Measurements from ENCODE around the gene SF3B3.
A peak's percentile ranks its signal among the peaks of the same experiment; 100 is the strongest.

The SF3B3 gene

DNA sequence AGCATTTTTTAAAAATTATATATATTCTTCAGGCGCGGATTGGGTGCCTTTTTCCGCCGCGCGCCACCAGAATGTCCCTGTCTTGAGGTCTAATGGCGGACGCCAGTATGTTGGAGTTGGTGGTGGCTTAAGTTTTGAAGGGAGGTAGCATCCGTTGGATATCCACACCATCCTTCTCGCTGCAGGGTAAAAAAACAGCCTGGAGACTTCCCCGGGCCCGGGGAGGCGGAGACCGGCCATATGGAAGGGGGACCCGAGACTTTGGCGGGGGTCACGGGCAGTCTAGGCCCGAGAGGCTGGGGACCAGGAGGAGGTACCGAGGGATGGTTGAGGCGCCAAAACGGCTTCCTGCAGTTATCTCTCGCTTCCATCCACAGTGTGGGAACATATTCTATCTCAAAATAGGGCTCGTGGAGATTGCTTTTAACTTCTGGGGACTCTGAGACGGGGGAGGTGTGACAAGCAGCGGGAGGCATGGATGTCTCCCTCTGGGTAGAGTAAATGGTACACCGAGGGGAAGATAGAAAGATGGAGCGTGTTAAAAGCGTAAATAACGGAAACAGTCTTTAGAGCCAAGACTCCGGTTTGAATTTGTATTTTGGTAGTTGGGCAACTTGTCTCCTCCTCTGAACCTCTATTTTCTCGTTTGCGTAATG lies at the start of gene SF3B3:
TSS of gene SF3B3 (plus strand) at position 74 of the 656 bp plus-strand sequence. CDS start 2,841 bp downstream, outside the sequence.
- DNase-seq (ENCODE audit: low read depth): peak; percentile 35

DNA sequence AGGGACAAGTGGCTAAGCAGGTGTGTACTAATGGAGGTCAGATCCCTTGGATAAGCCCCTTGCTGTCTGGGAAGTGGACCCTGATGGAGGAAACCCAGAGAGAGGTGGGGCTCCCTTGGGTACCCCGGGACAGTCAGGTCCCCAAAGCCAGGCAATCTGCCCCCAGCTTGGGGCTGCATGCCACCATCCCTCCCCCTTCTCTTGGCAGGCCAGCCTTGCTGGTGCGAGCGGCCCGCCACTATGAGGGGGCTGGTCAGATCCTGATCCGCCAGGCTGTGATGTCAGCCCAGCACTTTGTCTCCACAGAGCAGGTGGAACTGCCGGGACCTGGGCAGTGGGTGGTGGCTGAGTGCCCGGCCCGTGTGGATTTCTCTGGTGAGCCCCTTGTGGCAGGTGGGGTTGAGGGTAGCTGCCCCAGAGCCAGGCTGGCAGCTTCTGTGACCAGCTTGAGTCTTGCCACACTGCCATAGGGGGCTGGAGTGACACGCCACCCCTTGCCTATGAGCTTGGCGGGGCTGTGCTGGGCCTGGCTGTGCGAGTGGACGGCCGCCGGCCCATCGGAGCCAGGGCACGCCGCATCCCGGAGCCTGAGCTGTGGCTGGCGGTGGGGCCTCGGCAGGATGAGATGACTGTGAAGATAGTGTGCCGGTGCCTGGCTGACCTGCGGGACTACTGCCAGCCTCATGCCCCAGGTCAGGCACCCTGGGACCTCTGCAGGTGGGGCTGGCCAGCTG lies 49.1 kb upstream of the SF3B3 start:
- no peak for DNase-seq (ENCODE audit: low read depth)

DNA sequence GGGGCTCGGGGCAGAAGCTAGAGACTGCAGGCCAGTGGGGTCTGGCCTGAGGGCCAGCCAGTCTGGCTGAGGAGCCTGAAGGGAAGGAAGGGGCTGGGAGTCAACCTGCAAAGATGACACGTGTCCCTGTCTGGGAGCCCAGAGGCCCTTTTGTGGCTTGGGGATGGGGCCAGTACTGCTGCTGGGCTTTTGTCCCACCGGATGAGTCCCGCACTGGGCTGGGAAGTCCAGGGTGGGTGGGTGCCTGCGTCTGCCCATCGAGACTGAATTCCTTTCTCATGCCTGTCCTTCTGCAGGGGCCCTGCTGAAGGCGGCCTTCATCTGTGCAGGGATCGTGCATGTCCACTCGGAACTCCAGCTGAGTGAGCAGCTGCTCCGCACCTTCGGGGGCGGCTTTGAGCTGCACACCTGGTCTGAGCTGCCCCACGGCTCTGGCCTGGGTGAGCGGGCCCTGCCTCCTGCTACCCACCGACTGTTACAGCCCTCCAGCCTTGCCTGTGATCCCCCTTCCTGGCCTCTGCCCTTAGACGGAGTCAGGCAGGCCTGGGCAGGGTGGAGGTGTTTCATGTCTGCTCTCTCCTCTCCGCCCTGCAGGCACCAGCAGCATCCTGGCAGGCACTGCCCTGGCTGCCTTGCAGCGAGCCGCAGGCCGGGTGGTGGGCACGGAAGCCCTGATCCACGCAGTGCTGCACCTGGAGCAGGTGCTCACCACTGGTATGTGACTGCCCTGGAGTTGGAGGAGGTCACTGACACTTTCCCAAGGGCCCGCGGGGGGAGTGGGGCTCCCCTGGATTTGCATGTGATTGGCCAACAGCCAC lies 48.4 kb upstream of the SF3B3 start:
- no peak for DNase-seq (ENCODE audit: low read depth)

DNA sequence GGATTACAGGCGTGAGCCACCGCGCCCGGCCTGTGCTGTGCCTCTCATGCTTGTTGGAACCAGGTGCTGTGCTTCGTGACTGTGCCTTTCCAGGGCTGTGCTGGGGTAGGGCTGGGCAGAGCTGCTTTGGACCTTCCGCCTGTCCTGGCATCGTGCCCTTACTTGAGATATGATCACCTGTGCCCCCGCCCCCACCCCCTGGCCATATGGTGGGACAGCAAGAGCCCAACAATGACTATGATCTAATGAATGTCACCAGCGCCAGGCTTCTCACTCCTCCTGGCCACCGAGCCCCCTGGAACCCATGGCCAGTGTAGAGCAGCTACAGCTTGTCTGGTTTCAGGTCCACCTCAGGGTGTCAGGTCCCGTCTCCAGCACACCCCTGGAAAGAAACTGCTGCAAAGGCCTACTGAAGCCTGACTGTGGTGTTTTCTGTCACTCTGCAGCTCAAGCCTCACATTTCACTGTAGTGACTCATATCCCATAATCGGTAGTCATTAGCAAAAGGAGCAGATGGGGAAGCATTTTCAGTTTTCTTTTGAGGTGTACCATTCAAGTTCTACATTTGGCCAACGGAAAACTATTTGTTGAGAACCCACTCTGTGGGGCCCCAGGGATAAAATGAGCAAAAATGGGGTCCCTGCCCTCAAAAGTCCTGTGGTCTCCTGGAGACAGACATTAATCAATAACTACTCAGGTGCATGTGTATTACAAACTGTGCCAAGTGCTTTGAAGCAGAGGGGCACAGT lies 47.2 kb upstream of the SF3B3 start:
- DNase-seq (ENCODE audit: low read depth): no peak

DNA sequence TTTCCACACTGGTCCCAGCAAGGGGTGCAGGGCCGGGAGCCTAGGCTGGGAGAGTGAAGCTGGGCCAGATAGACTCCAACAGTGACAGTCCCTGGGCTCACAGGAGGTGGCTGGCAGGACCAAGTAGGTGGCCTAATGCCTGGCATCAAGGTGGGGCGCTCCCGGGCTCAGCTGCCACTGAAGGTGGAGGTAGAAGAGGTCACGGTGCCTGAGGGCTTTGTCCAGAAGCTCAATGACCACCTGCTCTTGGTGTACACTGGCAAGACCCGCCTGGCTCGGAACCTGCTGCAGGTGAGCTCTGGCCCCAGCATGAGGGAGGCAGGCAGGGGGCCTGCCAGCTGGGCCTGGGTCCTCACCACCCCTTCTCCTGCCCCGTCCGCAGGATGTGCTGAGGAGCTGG lies 45.4 kb upstream of the SF3B3 start:
- no peak for DNase-seq (ENCODE audit: low read depth)

DNA sequence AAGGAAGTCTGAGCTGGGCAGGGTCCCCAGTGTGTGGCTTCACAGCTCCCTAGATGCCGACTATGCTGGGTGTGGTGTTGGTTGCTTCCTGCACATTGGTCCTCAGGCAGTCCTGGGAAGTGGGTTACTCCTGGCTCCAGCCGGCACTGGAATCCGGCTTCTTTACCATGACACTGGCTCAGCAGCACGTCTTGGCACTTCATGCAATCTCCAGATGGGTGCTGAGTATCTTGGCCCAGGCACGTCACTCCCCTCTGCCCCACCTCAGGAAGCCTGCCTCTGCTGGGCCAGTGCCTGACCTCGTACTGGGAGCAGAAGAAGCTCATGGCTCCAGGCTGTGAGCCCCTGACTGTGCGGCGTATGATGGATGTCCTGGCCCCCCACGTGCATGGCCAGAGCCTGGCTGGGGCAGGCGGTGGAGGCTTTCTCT lies 44.7 kb upstream of the SF3B3 start:
- no peak for DNase-seq (ENCODE audit: low read depth)

DNA sequence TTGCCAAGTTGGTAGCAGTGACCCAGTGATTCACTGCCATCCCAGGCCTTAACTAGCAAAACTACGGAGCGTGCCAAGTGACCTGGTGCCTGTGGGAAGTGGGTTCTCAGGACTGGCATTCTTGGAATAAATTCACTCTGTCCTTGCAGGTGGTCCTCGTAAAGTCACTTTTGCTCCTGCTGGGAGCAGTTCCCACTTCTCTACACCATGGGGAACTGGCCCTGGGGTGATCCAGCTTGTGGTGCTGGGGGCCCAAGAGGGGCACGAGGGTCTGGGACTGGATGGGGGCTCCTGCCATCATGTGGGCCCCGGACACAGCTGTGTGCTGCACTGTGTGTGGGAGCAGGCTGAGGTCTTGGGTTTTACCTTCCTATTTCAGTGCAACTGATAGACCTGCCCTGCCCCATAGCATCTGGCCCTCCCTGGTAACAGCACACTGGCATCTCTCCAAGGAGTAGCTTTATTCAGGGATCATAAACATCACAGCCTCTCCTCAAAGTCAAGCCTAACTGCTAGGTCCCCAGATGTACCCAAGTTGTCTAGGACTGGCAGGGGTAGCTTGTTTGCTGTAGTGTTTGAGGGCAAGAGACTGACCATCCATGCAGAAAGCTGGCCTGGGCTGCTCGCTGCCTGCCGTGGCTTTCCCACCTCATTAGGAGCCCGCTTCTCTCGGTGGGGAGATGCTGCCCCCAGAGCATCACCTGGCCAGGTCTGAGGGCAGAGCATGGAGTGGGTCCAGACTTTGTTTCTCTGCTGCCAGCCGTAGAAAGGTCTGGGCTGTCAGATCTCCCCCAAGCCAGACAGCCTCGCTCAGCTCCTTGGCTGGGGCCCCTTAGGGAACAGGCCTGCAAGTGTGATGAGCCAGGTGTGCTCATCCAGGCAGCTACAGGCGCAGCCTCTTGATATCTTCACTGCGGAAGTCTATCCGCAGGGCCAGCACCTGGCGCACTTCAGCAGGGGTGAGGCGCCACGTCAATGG lies 43.2 kb upstream of the SF3B3 start:
- DNase-seq (ENCODE audit: low read depth): no peak

DNA sequence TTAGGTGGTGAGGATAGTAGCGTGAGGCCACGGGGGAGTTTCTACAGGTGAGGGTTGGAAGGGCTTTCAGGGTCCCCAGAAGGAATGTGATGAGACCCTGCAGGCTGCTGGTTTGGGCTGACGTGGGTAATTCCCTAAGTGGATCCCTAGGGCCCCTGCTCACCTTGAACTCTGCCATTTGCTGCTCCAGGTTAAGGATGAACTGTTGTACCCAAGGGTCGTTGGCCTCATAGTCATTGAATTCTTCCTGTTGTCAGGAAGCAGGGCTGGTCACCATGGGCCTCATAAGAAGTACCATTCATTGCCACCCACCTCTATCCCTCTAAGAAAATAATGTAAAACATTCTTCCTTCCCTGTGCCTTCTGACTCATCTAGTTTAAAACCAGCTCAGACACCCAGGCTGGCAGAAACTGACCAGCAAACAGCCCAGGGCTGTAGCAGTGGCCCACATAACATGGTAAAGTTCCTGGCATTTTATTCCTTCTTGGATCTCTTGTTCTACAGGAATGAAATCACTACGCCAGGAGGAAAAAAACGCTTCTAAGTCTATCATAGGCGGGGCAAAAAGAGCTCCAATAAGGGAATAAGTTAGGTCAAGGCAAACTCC lies 41.6 kb upstream of the SF3B3 start:
- DNase-seq (ENCODE audit: low read depth): no peak

DNA sequence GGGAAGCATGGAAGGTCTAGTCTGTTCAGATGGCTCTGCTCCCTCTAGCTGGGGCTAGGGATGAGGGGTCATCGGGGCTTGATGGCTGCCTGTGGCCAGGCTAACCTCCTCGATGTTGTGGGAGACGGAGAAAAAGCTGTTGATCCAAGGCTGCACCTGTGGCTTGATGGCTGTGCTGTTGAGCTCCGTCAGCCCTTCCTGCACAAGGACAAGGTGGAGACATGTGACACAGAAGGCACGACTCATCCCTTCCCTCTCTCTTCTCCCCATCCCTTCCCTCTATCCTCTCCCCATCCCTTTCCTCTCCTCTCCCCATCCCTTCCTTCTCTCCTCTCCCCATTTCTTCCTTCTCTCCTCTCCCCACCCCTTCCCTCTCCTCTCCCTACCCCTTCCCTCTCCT lies 41.0 kb upstream of the SF3B3 start:
- DNase-seq (ENCODE audit: low read depth): no peak

DNA sequence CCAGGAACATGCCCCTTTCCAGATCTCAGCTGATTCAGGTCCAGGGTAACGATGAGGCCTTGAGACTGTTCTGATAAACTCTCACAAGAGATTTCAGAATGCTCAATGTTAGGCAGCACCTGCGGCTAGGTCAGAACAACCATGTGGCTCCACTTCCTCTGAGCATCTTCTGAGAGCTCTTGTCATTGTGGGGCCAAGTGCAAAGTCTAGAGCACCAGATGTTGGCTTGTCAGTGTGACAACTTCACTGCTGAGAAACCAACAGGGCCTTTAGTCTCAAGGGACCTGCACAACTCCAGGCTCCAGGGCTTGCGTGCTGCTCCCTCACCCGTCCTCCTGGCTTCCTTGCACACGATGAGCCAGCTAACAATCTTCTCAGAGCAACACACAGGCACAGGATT lies 40.2 kb upstream of the SF3B3 start:
- DNase-seq (ENCODE audit: low read depth): no peak

DNA sequence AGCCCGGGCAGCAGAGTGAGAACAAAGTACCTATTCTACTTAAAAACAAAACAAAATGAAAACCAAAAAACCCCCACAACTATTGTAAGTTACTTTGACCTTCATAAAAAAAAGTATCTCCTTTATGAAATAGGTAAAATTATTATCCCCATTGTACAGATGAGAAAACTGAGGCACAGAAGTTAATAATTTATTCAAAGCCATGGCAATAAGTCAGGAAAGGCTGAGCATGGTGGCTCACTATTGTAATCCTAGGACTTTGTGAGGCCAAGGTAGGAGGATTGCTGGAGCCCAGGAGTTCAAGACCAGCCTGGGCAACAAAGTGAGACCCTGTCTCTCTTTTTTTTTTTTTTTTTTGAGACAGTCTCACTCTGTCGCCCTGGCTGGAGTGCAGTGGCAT lies 38.7 kb upstream of the SF3B3 start:
- no peak for DNase-seq (ENCODE audit: low read depth)

DNA sequence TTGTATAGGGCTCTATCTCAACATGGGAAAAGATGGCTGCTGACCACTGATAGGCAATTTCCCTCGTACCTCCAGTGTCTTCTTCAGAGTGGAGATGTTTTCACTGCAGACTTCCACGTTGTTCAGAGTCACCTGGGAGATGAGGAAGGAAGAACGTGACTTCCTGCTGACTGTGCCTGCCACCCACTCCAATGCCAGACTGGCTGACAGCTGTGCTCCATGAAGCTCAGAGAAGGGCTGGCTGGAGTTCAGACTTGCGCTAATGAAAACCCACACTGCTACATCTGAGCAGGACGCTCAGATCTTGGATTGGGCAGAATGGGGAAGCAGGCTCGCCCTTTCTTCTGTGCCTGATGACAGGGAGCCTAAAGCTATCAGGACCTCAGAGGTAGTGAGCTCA lies 33.4 kb upstream of the SF3B3 start:
- no peak for DNase-seq (ENCODE audit: low read depth)

DNA sequence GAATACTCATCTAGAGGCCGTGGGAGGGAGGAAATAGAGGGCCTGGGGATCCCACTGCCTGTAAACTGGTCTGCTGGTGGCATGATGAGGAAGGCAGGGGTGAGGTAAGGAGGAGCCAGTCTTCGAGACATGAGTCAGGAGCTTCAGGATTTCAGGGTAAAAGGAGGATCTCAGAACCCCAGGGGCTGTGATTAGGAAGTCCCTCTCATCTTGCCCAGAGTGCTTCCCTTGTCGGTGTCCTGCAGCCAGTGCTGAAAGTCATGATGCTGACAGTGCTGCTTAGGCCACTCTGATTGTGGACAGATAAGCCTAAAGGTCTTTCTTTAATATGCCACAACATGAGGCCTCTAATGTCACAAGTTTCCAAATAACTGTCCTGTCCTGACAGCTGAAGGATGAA lies 29.8 kb upstream of the SF3B3 start:
- no peak for DNase-seq (ENCODE audit: low read depth)

DNA sequence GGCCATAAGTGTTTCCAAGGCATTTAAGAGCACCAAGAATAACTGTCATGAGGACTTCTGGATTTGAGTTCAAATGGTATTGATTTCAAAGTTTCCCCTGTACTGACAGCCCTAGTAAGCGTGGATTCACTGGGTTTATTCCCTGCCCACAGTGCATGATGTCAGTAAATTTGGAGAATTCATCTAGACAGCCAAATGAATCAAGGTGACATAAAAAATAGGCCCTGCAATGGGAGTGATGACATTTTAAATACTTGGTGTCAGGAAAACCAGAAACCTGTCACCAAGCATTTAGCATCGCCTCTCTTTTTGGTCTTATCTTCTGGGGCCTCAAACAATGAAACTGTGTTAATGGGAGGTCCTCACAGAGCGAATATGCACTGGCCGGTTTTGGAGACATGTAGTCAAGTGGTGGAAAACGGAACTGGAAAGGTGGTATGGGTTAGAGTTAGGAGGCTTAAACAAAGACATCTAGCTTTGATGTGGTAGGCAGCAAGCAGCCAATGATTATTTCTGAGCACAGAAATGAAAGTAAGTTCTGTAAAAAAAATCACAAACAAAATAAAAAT lies 29.3 kb upstream of the SF3B3 start:
- no peak for DNase-seq (ENCODE audit: low read depth)

DNA sequence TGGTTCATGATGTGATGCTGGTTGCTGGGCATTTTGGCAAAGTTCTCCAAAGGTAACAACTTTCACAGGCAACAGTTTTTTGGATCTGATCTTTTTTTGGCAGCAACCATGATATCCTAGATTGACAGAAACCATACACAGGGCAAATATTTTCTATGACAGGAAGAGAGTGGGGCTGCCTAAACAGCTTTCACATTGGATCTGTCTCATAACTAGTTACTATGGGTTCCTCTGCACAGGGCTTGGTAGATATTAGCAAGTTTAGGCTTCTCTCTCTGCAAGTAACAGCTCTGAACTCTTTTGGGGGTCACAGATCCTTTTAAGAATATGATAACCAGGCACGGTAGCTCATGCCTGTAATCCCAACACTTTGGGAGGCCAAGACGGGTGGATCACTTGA lies 28.8 kb upstream of the SF3B3 start:
- DNase-seq (ENCODE audit: low read depth): no peak

DNA sequence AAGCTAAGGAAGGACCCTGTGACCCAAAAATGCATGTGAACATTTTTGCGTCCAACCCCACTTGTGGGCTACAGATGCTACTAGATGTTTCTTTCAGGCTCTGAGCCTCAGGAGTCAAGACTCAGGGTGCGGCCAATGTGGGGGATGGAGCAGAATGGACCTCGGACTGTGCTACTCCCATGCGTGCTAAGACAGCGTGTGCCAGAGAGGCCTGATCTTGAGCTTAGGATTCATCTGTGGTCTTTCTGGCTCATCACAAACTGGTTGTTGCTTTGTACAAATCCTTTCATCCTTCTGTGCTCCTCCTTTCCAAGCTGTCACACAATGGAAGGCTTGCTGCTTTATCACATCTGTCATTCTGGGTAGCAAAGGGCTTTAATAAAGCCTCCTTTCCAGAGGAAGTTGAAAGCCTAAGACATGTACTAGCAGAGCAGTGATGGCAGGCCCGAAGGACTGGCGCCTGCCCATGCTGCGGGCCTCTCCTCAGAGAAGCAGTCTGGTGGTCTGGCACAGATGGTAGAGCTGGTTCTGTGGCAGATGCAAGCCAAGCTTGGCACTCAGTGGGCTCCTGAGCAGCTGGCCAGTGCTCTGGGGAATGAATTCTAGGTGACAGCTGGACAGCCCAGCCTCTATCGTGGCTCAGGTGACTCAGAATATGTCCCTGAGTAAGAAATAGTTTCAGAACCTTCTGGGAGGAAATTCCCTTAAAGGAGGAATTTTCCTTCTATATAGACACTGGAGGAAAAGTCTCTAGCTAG lies 28.0 kb upstream of the SF3B3 start:
- DNase-seq (ENCODE audit: low read depth): no peak

DNA sequence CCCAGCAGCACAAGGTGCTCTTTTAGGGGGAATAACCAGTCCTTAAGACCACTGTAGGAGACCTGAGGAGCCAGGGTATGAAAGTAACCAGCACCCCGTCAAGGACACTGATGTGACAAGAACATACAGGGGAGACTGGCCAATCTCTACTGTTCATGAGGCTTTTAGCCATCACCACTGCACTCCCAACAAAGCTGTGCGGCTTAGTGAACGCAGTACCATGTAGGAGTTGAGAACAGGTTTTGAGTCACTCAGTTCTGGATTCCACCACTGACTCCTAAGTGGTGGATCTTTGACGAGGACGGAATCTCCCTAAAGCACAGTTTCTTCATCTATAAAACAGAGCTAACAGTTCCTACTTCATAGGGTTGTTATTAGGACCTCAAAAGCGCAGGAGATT lies 27.1 kb upstream of the SF3B3 start:
- DNase-seq (ENCODE audit: low read depth): no peak

DNA sequence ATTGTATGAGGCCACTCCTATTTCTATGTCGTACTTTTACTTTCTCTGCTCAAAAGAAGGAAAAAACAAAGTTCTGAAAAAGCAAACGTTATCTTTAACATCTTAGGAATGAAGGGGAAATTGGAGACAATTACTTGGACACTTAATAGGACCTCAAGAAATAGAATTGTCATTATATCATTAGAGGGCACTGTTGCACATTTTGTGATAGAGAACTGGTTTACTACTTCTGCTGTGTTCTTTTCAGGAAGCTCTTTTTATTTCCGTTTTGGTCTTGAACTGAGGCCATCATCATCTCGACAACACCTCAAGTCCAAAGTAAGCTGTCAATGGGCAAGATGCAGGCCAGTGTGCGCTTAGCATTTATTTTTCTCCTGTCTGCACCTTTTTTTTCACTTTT lies 14.9 kb upstream of the SF3B3 start:
- DNase-seq (ENCODE audit: low read depth): no peak

DNA sequence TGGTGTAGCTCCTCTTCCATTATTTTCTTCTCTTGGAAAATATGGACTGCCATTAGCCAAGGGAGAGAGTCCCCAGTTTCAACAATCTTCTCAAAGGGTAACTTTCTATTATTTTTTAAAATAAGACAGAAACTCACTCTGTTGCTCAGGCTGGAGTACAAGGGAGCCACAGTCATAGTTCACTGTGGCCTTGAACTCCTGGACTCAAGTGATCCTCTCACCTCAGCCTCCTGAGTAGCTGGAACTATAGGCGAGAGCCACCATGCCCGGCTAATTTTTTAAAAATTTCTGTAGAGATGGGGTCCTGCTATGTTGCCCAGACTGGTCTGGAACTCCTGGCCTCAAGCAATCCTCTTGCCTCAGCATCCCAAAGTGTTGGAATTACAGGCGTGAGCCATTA lies 13.4 kb upstream of the SF3B3 start:
- DNase-seq (ENCODE audit: low read depth): no peak

DNA sequence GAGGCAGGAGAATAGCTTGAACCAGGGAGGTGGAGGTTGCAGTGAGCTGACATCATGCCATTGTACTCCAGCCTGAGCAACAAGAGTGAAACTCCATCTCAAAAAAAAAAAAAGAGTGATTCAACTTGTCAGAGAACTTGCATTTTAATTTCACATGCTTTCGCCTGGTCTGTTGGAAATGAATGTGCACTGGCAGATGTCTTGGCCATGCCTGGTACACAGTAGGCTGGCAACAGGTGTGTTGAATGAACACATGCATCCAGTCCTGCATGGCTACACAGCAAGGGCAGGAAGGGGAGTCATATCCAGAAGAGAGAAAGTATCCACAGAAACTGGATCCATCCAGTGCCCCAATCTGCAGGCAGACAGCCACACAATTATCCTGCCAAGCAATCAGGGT lies 11.8 kb upstream of the SF3B3 start:
- no peak for DNase-seq (ENCODE audit: low read depth)
